Measurements from ENCODE around the gene CEP131. TPM values are rescaled to one million over a fixed set of nuclear protein-coding genes. Genes with fewer than 3 reads are reported as not detected.

CEP131 gene
- total RNA-seq, 1 experiment from 2014 or later = 5.1 TPM

- Histone ChIP-seq H3K4me2 (ENCODE audit: low read depth, low read length, poor library complexity, severe bottlenecking) (no peak overlapping the region), H3K27me3 (ENCODE audit: low read length) (no peaks in the 10 kb centered on the region), H3K9me3 (ENCODE audit: low read length) (no peaks in the 10 kb centered on the region), H3K4me1 (ENCODE audit: low read length) (no peaks in the 10 kb centered on the region), H3K36me3 (ENCODE audit: insufficient read depth, low read length) (no peaks in the 10 kb centered on the region), H2AFZ (ENCODE audit: low read length) (no peak overlapping the region), H3K79me2 (ENCODE audit: low read length) (no peaks in the 10 kb centered on the region), H3K9ac (ENCODE audit: low read length) (no peak overlapping the region), H3K4me3 (ENCODE audit: low read length) (no peak overlapping the region), H3K9me2 (replicated peaks; ENCODE audit: insufficient read depth, low read length) (no peaks in the 10 kb centered on the region), H4K20me1 (ENCODE audit: insufficient read depth, low read depth, low read length) (no peaks in the 10 kb centered on the region), H3K27ac (ENCODE audit: low read length) (no peak overlapping the region)
- no peak for DNase-seq
These were observed 28.5 kb downstream of the CEP131 start for GRCh38 chr17:81194225-81194760.

- Histone ChIP-seq H3K4me1 (ENCODE audit: low read length) (no peaks in the 10 kb centered on the region), H3K36me3 (ENCODE audit: insufficient read depth, low read length) (no peaks in the 10 kb centered on the region), H2AFZ (ENCODE audit: low read length) (no peak overlapping the region), H3K9me3 (ENCODE audit: low read length) (no peaks in the 10 kb centered on the region), H3K79me2 (ENCODE audit: low read length) (no peaks in the 10 kb centered on the region), H3K27me3 (ENCODE audit: low read length) (no peaks in the 10 kb centered on the region), H3K4me3 (ENCODE audit: low read length) (no peak overlapping the region), H4K20me1 (ENCODE audit: insufficient read depth, low read depth, low read length) (no peaks in the 10 kb centered on the region), H3K9ac (ENCODE audit: low read length) (no peak overlapping the region), H3K27ac (ENCODE audit: low read length) (no peak overlapping the region), H3K4me2 (ENCODE audit: low read depth, low read length, poor library complexity, severe bottlenecking) (no peak overlapping the region), H3K9me2 (replicated peaks; ENCODE audit: insufficient read depth, low read length) (no peaks in the 10 kb centered on the region)
- DNase-seq = no peak
These were observed 29.1 kb downstream of the CEP131 start for GRCh38 chr17:81193470-81194224.

- Histone ChIP-seq H3K9me2 (replicated peaks; ENCODE audit: insufficient read depth, low read length) (no peaks in the 10 kb centered on the region), H3K9ac (ENCODE audit: low read length) (no peak overlapping the region), H3K27ac (ENCODE audit: low read length) (no peak overlapping the region), H3K9me3 (ENCODE audit: low read length) (no peaks in the 10 kb centered on the region), H3K4me3 (ENCODE audit: low read length) (no peak overlapping the region), H2AFZ (ENCODE audit: low read length) (no peak overlapping the region), H4K20me1 (ENCODE audit: insufficient read depth, low read depth, low read length) (no peaks in the 10 kb centered on the region), H3K36me3 (ENCODE audit: insufficient read depth, low read length) (no peaks in the 10 kb centered on the region), H3K4me2 (ENCODE audit: low read depth, low read length, poor library complexity, severe bottlenecking) (no peak overlapping the region), H3K27me3 (ENCODE audit: low read length) (no peaks in the 10 kb centered on the region), H3K4me1 (ENCODE audit: low read length) (no peaks in the 10 kb centered on the region), H3K79me2 (ENCODE audit: low read length) (no peaks in the 10 kb centered on the region)
- no peak for DNase-seq
These were observed 29.7 kb downstream of the CEP131 start for GRCh38 chr17:81193051-81193410.

GRCh38 chr17:81192386-81193050 is 30.2 kb downstream of the CEP131 start:
- Histone ChIP-seq H3K4me3 (ENCODE audit: low read length) (no peak overlapping the region), H3K9me2 (replicated peaks; ENCODE audit: insufficient read depth, low read length) (no peaks in the 10 kb centered on the region), H3K79me2 (ENCODE audit: low read length) (no peaks in the 10 kb centered on the region), H3K4me2 (ENCODE audit: low read depth, low read length, poor library complexity, severe bottlenecking) (no peak overlapping the region), H3K27me3 (ENCODE audit: low read length) (no peaks in the 10 kb centered on the region), H2AFZ (ENCODE audit: low read length) (no peak overlapping the region), H3K9ac (ENCODE audit: low read length) (no peak overlapping the region), H3K4me1 (ENCODE audit: low read length) (no peaks in the 10 kb centered on the region), H3K9me3 (ENCODE audit: low read length) (no peaks in the 10 kb centered on the region), H3K36me3 (ENCODE audit: insufficient read depth, low read length) (no peaks in the 10 kb centered on the region), H4K20me1 (ENCODE audit: insufficient read depth, low read depth, low read length) (no peaks in the 10 kb centered on the region), H3K27ac (ENCODE audit: low read length) (no peak overlapping the region)
- DNase-seq = no peak

- Histone ChIP-seq H3K4me2 (ENCODE audit: low read depth, low read length, poor library complexity, severe bottlenecking) (no peak overlapping the region), H2AFZ (ENCODE audit: low read length) (no peak overlapping the region), H3K79me2 (ENCODE audit: low read length) (no peaks in the 10 kb centered on the region), H4K20me1 (ENCODE audit: insufficient read depth, low read depth, low read length) (no peaks in the 10 kb centered on the region), H3K9me3 (ENCODE audit: low read length) (no peaks in the 10 kb centered on the region), H3K27ac (ENCODE audit: low read length) (no peak overlapping the region), H3K4me1 (ENCODE audit: low read length) (no peaks in the 10 kb centered on the region), H3K4me3 (ENCODE audit: low read length) (no peak overlapping the region), H3K36me3 (ENCODE audit: insufficient read depth, low read length) (no peaks in the 10 kb centered on the region), H3K27me3 (ENCODE audit: low read length) (no peaks in the 10 kb centered on the region), H3K9me2 (replicated peaks; ENCODE audit: insufficient read depth, low read length) (no peaks in the 10 kb centered on the region), H3K9ac (ENCODE audit: low read length) (no peak overlapping the region)
- no peak for DNase-seq
These were observed 31.1 kb downstream of the CEP131 start for GRCh38 chr17:81191646-81192045.

GRCh38 chr17:81191116-81191515 is 31.6 kb downstream of the CEP131 start:
- Histone ChIP-seq H2AFZ (ENCODE audit: low read length) (no peak overlapping the region), H3K27ac (ENCODE audit: low read length) (no peak overlapping the region), H3K9me2 (replicated peaks; ENCODE audit: insufficient read depth, low read length) (no peaks in the 10 kb centered on the region), H4K20me1 (ENCODE audit: insufficient read depth, low read depth, low read length) (no peaks in the 10 kb centered on the region), H3K9ac (ENCODE audit: low read length) (no peak overlapping the region), H3K36me3 (ENCODE audit: insufficient read depth, low read length) (no peaks in the 10 kb centered on the region), H3K4me1 (ENCODE audit: low read length) (no peaks in the 10 kb centered on the region), H3K79me2 (ENCODE audit: low read length) (no peaks in the 10 kb centered on the region), H3K27me3 (ENCODE audit: low read length) (no peaks in the 10 kb centered on the region), H3K9me3 (ENCODE audit: low read length) (no peaks in the 10 kb centered on the region), H3K4me3 (ENCODE audit: low read length) (no peak overlapping the region), H3K4me2 (ENCODE audit: low read depth, low read length, poor library complexity, severe bottlenecking) (no peak overlapping the region)
- no peak for DNase-seq

- no peak overlapping the region for H3K27ac ChIP-seq (ENCODE audit: low read length)
- H3K27me3 ChIP-seq (ENCODE audit: low read length) = no peaks in the 10 kb centered on the region
- no peaks in the 10 kb centered on the region for H3K9me2 ChIP-seq (replicated peaks; ENCODE audit: insufficient read depth, low read length)
- H3K9ac ChIP-seq (ENCODE audit: low read length) = no peak overlapping the region
- no peaks in the 10 kb centered on the region for H3K79me2 ChIP-seq (ENCODE audit: low read length)
- no peak for DNase-seq
- H3K4me1 ChIP-seq (ENCODE audit: low read length) = no peaks in the 10 kb centered on the region
- H2AFZ ChIP-seq (ENCODE audit: low read length) = no peak overlapping the region
- H3K9me3 ChIP-seq (ENCODE audit: low read length) = no peaks in the 10 kb centered on the region
- H4K20me1 ChIP-seq (ENCODE audit: insufficient read depth, low read depth, low read length) = no peaks in the 10 kb centered on the region
- H3K4me2 ChIP-seq (ENCODE audit: low read depth, low read length, poor library complexity, severe bottlenecking) = no peak overlapping the region
- H3K36me3 ChIP-seq (ENCODE audit: insufficient read depth, low read length) = no peaks in the 10 kb centered on the region
- no peak overlapping the region for H3K4me3 ChIP-seq (ENCODE audit: low read length)
These were observed 32.2 kb downstream of the CEP131 start for GRCh38 chr17:81190591-81190990.

GRCh38 chr17:81189670-81190530 is 32.9 kb downstream of the CEP131 start:
- no peak for DNase-seq
- Histone ChIP-seq H3K36me3 (ENCODE audit: insufficient read depth, low read length) (no peaks in the 10 kb centered on the region), H3K4me1 (ENCODE audit: low read length) (no peaks in the 10 kb centered on the region), H2AFZ (ENCODE audit: low read length) (no peak overlapping the region), H3K4me3 (ENCODE audit: low read length) (no peak overlapping the region), H4K20me1 (ENCODE audit: insufficient read depth, low read depth, low read length) (no peaks in the 10 kb centered on the region), H3K9ac (ENCODE audit: low read length) (no peak overlapping the region), H3K79me2 (ENCODE audit: low read length) (no peaks in the 10 kb centered on the region), H3K4me2 (ENCODE audit: low read depth, low read length, poor library complexity, severe bottlenecking) (no peak overlapping the region), H3K9me2 (replicated peaks; ENCODE audit: insufficient read depth, low read length) (no peaks in the 10 kb centered on the region), H3K27ac (ENCODE audit: low read length) (no peak overlapping the region), H3K27me3 (ENCODE audit: low read length) (no peaks in the 10 kb centered on the region), H3K9me3 (ENCODE audit: low read length) (no peaks in the 10 kb centered on the region)
